HEK293 (cell line): ENCODE data around the gene TBP.

Experiments used
- CTCF ChIP-seq: fragments of 450-650 bp; formaldehyde crosslinking; IDR thresholded peaks from 2 replicates; pipeline ENCODE4 v1.5.1; 2016; ENCODE audit warnings: missing biosample characterization, missing genetic modification characterization
- ZNF133 ChIP-seq: fragments of 450-650 bp; formaldehyde crosslinking; IDR thresholded peaks from 2 replicates; pipeline ENCODE4 v1.5.1; 2016; ENCODE audit warnings: missing biosample characterization, missing genetic modification characterization
- ZNF274 ChIP-seq, 2 experiments: fragments of 200-500 bp in 1 of 2; fragments of 450-650 bp in 1 of 2; sonication (Bioruptor generic) in 1 of 2; formaldehyde crosslinking in 1 of 2; IDR thresholded peaks; 2 replicates each; pipeline versions ENCODE4 v1.5.1 to v1.6.1; 2014 to 2016; ENCODE audit warnings: borderline replicate concordance in 1 of 2, inconsistent platforms in 1 of 2, low read length in 1 of 2, missing biosample characterization in 1 of 2, missing genetic modification characterization in 1 of 2
- ZNF423 ChIP-seq: fragments of 450-650 bp; formaldehyde crosslinking; IDR thresholded peaks from 2 replicates; pipeline ENCODE4 v1.5.1; 2016; ENCODE audit warnings: missing biosample characterization, missing genetic modification characterization
- ZNF707 ChIP-seq: fragments of 450-650 bp; formaldehyde crosslinking; IDR thresholded peaks from 2 replicates; pipeline ENCODE4 v1.5.1; 2016; ENCODE audit warnings: missing biosample characterization, missing genetic modification characterization

DNA sequence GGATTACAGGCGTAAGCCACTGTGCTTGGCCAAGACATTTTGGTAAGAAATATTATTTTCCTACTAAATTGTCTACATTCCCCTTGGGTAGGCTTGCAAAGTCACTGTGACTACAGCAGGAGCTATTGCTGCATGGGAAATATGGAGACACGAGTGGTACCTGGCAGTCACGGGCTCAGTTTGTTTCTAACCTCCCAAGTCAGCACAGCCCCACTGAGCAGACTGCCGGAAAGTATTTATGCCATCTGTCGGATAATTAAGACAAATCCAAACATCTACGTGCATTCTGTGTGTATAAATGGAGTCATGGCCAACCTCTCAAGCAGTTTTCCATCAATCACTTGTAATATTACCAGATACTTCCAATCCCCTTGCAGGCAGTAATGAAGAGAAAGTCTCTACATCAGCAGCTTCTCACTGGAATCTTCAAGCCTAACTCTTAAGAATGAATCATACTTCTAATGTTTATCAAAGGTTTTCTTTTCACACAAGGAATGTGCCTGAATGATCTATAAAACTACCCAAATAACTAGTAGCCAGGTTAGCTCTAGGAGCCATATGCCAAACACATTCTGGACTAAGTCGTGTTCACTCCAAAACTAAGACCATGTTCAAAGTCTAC, 21.2 kb upstream of the TBP start:
- TF ChIP-seq ZNF274 (IDR thresholded peaks at IDR 0.05; ENCODE audit: low read length) (no peak), ZNF274 (tag by site-specific recombination; IDR thresholded peaks at IDR 0.05; ENCODE audit: borderline replicate concordance) (no peak), ZNF707 (tag by site-specific recombination) (no peak), CTCF (tag by site-specific recombination) (no peak), ZNF133 (tag by site-specific recombination) (no peak), ZNF423 (tag by site-specific recombination) (no peak)
